GM19099 (cell line): ENCODE results near the gene APBA2.

Experiments
- POLR2A ChIP-seq: IDR thresholded peaks from 3 replicates; pipeline ENCODE4 v1.6.1; 2011; ENCODE audit warnings: low read depth; ENCODE audit not compliant: insufficient read length; ENCODE audit errors: extremely low read depth

APBA2 gene

GRCh38 chr15:29037997-29038705 lies 152.4 kb downstream of the APBA2 start:
- TF ChIP-seq POLR2A: no peak

- TF ChIP-seq POLR2A: no peak
Observed at GRCh38 chr15:29039466-29040369, 153.9 kb downstream of the APBA2 start.

GRCh38 chr15:29040370-29040751 lies 154.6 kb downstream of the APBA2 start:
- no peak for TF ChIP-seq POLR2A

GRCh38 chr15:29043736-29044502 lies 158.1 kb downstream of the APBA2 start:
- no peak for TF ChIP-seq POLR2A

- no peak for TF ChIP-seq POLR2A
Observed at GRCh38 chr15:29044503-29044901, 158.7 kb downstream of the APBA2 start.

GRCh38 chr15:29045717-29046116 lies 159.9 kb downstream of the APBA2 start:
- TF ChIP-seq POLR2A: no peak

- TF ChIP-seq POLR2A: no peak
Observed at GRCh38 chr15:29046281-29046810, 160.6 kb downstream of the APBA2 start.

- TF ChIP-seq POLR2A: no peak
Observed at GRCh38 chr15:29046977-29047376, 161.2 kb downstream of the APBA2 start.

GRCh38 chr15:29048011-29048410 lies 162.2 kb downstream of the APBA2 start:
- TF ChIP-seq POLR2A: no peak

GRCh38 chr15:29050870-29051269 lies 165.1 kb downstream of the APBA2 start:
- TF ChIP-seq POLR2A: no peak

- TF ChIP-seq POLR2A: no peak
Observed at GRCh38 chr15:29051422-29051821, 165.6 kb downstream of the APBA2 start.

GRCh38 chr15:29053006-29053405 lies 167.2 kb downstream of the APBA2 start:
- no peak for TF ChIP-seq POLR2A

GRCh38 chr15:29053661-29054131 lies 167.9 kb downstream of the APBA2 start:
- no peak for TF ChIP-seq POLR2A

- TF ChIP-seq POLR2A: no peak
Observed at GRCh38 chr15:29054171-29055045, 168.6 kb downstream of the APBA2 start.

- TF ChIP-seq POLR2A: no peak
Observed at GRCh38 chr15:29055876-29056275, 170.1 kb downstream of the APBA2 start.
